Bronchial epithelial cell (primary cell): ENCODE measurements around the gene HGS. TPM values are rescaled to one million over a fixed set of nuclear protein-coding genes. Genes with fewer than 3 reads are reported as not detected.

Experiments
- DNase-seq: peaks from one replicate; pipeline ENCODE4 v3.0.0-alpha.2; 2010; ENCODE audit warnings: low read depth
- FAIRE-seq: peaks from 2 replicates; lab custom pipeline; 2011; peaks lifted over from hg19 to GRCh38; lab: Jason Lieb, UNC
- H3K27me3 ChIP-seq: 2 replicates; pipeline ENCODE4 v1.5.1; 2011; ENCODE audit warnings: low read length; ENCODE audit not compliant: control insufficient read depth, insufficient read depth
- H3K36me3 ChIP-seq: 2 replicates; pipeline ENCODE4 v1.5.1; 2011; ENCODE audit warnings: low read length; ENCODE audit not compliant: control insufficient read depth, insufficient read depth
- H3K4me3 ChIP-seq: 2 replicates; pipeline ENCODE4 v1.5.1; 2011; ENCODE audit warnings: mild to moderate bottlenecking, low read depth, low read length, control low read depth
- total RNA-seq: library from RNA; depleted of rRNA; stranded (reverse); fragments of >200 nt; gene quantifications from 2 replicates; pipeline ENCODE4 v1.2.1, GENCODE V29; 2014
- TF ChIP-seq, protein P1 (sequence below): IDR thresholded peaks from 2 replicates; pipeline ENCODE4 v1.5.1; 2011; ENCODE audit warnings: mild to moderate bottlenecking, moderate library complexity, low read length, control low read depth, inconsistent platforms; ENCODE audit not compliant: insufficient read depth, severe bottlenecking

HGS gene
- total RNA-seq, 1 donor from 2014 or later, result 77.7 TPM

DNA sequence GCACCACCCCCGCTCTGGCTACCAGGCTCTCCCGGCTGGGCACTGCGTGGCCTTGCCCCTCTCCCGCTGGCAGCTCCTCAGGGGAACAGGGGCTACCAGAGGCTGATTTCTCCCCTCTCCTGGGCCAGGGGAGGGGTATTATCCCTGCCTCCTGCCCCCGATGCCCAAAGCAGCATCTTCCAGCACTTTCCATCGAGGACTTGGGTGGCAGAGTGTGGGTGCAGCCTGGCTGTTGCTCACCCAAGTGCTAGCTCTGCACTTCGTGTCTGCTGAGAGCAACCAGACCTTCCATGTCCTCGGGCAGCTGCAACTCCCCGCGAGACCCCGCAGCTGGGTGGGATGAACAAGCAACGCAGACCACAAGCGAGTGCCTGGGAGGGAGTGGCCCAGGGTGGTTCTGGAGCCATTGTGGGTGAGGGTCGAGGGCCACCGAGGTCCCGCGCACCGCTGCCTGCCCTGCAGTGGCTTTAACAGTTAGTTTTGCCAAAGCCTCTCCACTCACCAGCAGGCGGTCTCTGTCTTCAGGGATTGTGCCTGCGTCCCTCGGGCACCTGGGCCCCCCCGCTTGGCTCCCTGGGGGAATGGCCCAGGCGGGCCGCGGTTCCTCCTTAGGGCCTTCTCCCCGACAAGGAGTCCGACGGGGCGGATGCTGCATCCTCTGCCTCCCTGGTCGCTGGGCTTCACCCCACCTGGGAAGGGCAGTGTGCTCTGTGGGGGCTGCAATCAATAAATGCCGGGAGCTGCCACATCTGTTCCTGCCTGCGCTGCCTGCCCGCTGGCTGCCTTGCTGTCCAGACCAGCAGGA, 36.7 kb downstream of the HGS start:
- Histone ChIP-seq H3K27me3 (no peaks in the 10 kb centered on the region), H3K4me3 (no peak overlapping the region), H3K36me3 (peaks cover 8% of the 10 kb centered on the region)
- TF ChIP-seq, protein P1, sequence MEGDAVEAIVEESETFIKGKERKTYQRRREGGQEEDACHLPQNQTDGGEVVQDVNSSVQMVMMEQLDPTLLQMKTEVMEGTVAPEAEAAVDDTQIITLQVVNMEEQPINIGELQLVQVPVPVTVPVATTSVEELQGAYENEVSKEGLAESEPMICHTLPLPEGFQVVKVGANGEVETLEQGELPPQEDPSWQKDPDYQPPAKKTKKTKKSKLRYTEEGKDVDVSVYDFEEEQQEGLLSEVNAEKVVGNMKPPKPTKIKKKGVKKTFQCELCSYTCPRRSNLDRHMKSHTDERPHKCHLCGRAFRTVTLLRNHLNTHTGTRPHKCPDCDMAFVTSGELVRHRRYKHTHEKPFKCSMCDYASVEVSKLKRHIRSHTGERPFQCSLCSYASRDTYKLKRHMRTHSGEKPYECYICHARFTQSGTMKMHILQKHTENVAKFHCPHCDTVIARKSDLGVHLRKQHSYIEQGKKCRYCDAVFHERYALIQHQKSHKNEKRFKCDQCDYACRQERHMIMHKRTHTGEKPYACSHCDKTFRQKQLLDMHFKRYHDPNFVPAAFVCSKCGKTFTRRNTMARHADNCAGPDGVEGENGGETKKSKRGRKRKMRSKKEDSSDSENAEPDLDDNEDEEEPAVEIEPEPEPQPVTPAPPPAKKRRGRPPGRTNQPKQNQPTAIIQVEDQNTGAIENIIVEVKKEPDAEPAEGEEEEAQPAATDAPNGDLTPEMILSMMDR, result no peak
- DNase-seq (no peak), FAIRE-seq (no peak)

DNA sequence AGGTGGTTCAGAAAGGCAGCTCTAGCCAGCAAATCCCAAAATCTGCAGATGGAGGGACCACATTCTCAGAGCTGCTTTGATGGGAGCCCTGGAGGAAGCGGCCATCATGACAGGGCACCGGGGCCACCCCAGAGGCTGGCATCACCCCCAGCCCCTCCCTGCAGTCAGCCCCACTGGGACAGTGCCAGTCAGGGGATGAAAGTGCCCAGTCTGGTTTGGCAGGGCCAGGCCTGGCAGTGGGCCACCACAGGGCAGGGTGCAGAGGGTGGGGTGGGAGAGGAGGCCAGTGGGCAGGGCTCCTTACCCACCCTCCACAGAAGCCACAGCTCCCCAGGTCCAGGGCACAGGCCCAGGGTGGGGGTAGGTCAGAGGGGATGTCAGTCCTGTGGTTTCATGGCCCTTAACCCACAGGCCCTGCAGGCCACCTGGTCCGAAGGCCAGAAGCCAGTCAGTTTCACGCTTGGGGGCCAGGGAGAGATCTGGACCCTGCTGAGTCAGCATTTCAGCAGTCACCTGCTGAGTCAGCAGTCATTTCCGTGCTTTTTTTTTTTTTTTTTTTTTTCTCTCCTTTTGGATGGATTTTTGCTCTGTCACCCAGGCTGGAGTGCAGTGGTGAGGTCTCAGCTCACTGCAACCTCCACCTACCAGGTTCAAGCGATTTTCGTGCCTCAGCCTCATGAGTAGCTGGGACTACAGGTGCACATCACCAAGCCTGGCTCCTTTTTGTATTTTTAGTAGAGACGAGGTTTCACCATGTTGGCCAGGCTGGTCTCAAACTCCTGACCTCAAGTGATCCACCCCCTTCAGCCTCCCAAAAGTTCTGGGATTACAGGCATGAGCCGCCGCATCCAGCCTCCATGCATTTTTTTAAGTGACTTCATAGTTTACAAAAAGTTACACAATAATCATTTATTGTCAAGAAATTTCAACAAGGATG, 38.6 kb downstream of the HGS start:
- FAIRE-seq (no peak), DNase-seq (peak; percentile 22)
- TF ChIP-seq, protein P1, result no peak
- H3K27me3 ChIP-seq, result no peaks in the 10 kb centered on the region
- H3K4me3 ChIP-seq, result no peak overlapping the region
- peaks cover 3% of the 10 kb centered on the region for H3K36me3 ChIP-seq

DNA sequence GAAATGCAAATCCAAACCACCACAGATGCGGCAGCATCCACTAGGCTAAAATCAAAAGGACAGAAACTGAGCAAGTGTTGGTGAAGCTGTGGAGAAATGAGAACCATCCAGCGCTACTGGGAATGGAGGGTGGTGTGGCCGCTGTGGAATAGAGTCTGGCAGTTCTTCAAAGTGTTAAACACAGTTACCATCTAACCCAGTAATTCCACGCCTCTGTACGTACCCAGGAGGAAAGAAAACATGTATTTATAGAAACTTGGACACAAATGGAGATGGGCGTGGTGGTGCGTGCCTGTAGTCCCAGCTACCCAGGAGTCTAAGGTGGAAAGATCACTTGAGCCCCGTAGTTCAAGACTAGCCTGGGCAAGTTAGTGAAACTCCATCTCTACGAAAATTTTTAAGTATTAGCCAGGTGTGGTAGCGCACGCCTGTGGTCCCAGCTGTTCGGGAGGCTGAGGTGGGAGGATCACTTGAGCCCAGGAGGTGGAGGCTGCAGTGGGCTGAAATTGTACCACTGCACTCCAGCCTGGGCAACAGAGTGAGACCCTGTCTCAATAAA, 39.9 kb downstream of the HGS start:
- DNase-seq (peak; percentile 49), FAIRE-seq (peak; percentile 97)
- Histone ChIP-seq H3K4me3 (no peak overlapping the region), H3K27me3 (no peaks in the 10 kb centered on the region), H3K36me3 (peaks cover 1% of the 10 kb centered on the region)
- TF ChIP-seq, protein P1, result no peak

DNA sequence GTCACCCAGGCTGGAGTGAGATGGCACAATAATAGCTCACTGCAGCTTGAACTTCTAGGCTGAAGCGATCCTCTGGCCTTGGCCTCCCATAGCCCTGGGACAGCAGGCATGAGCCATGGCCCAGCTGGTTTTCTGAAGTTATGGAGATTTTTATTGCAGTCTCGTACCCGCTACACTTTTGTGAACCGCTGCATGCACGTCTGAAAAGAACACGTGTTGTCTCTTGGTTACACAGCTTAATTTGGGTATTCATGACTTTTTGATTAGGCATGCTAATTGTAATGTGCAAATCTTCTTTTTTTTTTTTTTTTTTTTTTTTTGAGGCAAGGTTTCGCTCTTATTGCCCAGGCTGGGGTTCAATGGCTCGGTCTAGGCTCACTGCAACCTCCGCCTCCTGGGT, 41.6 kb downstream of the HGS start:
- FAIRE-seq, result no peak
- no peak for DNase-seq
- Histone ChIP-seq H3K4me3 (no peak overlapping the region), H3K27me3 (no peaks in the 10 kb centered on the region), H3K36me3 (no peaks in the 10 kb centered on the region)
- TF ChIP-seq, protein P1, result no peak

DNA sequence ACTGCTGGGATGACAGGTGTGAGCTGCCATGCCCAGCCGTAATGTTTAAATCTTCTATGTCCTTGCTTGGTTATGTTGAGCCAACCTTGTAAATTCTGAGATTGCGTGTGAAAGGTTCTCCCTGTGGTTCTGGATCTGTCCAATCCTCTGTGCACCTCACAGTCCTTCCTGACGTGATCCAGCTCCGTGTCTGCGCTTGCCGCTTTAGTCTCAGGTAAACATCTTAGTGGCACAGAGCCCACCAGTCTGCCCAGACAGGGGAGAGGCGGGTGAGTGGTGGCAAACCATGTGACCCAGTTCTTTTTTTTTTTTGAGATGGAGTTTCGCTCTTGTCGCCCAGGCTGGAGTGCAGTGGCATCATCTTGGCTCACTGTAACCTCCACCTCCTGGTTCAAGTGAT, 42.2 kb downstream of the HGS start:
- H3K4me3 ChIP-seq, result no peak overlapping the region
- TF ChIP-seq, protein P1, result no peak
- peaks cover 2% of the 10 kb centered on the region for H3K27me3 ChIP-seq
- DNase-seq (peak; percentile 30), FAIRE-seq (no peak)
- no peaks in the 10 kb centered on the region for H3K36me3 ChIP-seq
